Gastrocnemius medialis (tissue), 4 donors: ENCODE measurements around the gene TIPARP. TPM values are rescaled to one million over a fixed set of nuclear protein-coding genes. Genes with fewer than 3 reads are reported as not detected.
"Not testable (repeated sequence)": the region's sequence is repeated elsewhere in the genome, so short reads cannot be mapped to it uniquely, and the experiment has no call there.

ENCODE experiments used
- ATAC-seq, 2 donors: fragments of 150-250 bp; one replicate each; pipeline ENCODE4 v1.9.1; 2016
- DNase-seq, 2 donors: peaks; one replicate each; pipeline ENCODE4 v3.0.0-alpha.2; 2019
- H3K27ac ChIP-seq, 4 donors: fragments of 200-600 bp; sonication (generic); 1 replicate in 1 of 4; 2 replicates in 3 of 4; pipeline ENCODE4 v1.5.1; 2016 to 2018; ENCODE audit warnings: mild to moderate bottlenecking in 2 of 4, moderate library complexity in 1 of 4
- H3K27me3 ChIP-seq, 3 donors: fragments of 200-600 bp; sonication (generic) in 2 of 3; 1 replicate in 1 of 3; 2 replicates in 2 of 3; pipeline versions ENCODE4 v1.5.1 to v1.6.0; 2016 to 2019; ENCODE audit warnings: mild to moderate bottlenecking in 1 of 3, moderate library complexity in 1 of 3
- H3K36me3 ChIP-seq, 2 donors: fragments of 200-600 bp; sonication (generic) in 1 of 2; one replicate each; pipeline ENCODE4 v1.5.1; 2017 to 2018
- H3K4me1 ChIP-seq, 2 donors: fragments of 200-600 bp; sonication (generic) in 1 of 2; one replicate each; pipeline ENCODE4 v1.5.1; 2016 to 2017; ENCODE audit warnings: mild to moderate bottlenecking in 2 of 2
- H3K4me3 ChIP-seq, 4 donors: fragments of 200-600 bp; sonication (generic) in 3 of 4; 1 replicate in 1 of 4; 2 replicates in 3 of 4; pipeline ENCODE4 v1.5.1; 2016 to 2019; ENCODE audit warnings: mild to moderate bottlenecking in 2 of 4
- H3K9me3 ChIP-seq, 3 donors: fragments of 200-600 bp; sonication (generic) in 2 of 3; 1 replicate in 1 of 3; 2 replicates in 2 of 3; pipeline ENCODE4 v1.5.1; 2016 to 2019
- CTCF ChIP-seq, 5 experiments: fragments of 450-650 bp in 3 of 5; fragments of 200-600 bp in 2 of 5; sonication (generic) in 2 of 5; IDR thresholded peaks in 4 of 5; conservative IDR thresholded peaks in 1 of 5; 1 replicate in 4 of 5; 2 replicates in 1 of 5; pipeline ENCODE4 v1.5.1; 2016 to 2019; ENCODE audit warnings: antibody characterized with exemption in 5 of 5, mild to moderate bottlenecking in 3 of 5, moderate library complexity in 3 of 5
- POLR2A ChIP-seq, 2 donors: fragments of 450-650 bp; IDR thresholded peaks; one replicate each; pipeline ENCODE4 v1.6.1; 2017; ENCODE audit warnings: antibody characterized with exemption in 2 of 2, mild to moderate bottlenecking in 2 of 2, moderate library complexity in 2 of 2
- in situ Hi-C, 4 donors: fragments of 200-750 bp; cut with MboI; loops; one replicate each; pipeline versions ENCODE4 v1.15.0 to v1.8.0; 2017; ENCODE audit warnings: low sequenced_read_pairs in 4 of 4
- intact Hi-C: fragments of 100-400 bp; cut with DNase I; formaldehyde crosslinking; loops from one replicate; pipeline ENCODE4 v1.15.1; 2023; ENCODE audit warnings: low total_unique reads
- total RNA-seq, 4 donors: library from RNA; depleted of rRNA; stranded (reverse); fragments of >200 nt; gene quantifications; one replicate each; pipeline versions ENCODE4 v1.1.0 to v1.2.3, GENCODE V29; 2016

TIPARP gene
- total RNA-seq, 4 donors from 2014 or later, result 16.0 to 50.2 (median 31.7) TPM

- in situ Hi-C loops, result no loop called here
- Histone ChIP-seq H3K4me1 (peaks cover 13 to 22% of the 10 kb centered on the region in 2 donors), H3K27ac (no peak overlapping the region), H3K4me3 (no peak overlapping the region), H3K27me3 (no peaks in the 10 kb centered on the region), H3K9me3 (no peaks in the 10 kb centered on the region), H3K36me3 (no peaks in the 10 kb centered on the region)
- intact Hi-C loops, result no loop called here
- TF ChIP-seq CTCF (IDR thresholded peaks at IDR 0.05 in 4 of 5, conservative IDR thresholded peaks at IDR 0.05 in 1 of 5) (no peak), POLR2A (IDR thresholded peaks at IDR 0.05) (no peak)
- no peak for DNase-seq
- ATAC-seq, result no peak
These were observed 29.4 kb upstream of the TIPARP start for GRCh38 chr3:156644958-156645357.

- in situ Hi-C loops (no loop called here), intact Hi-C loops (no loop called here)
- ATAC-seq (no peak), DNase-seq (no peak)
- H3K27me3 ChIP-seq, result no peaks in the 10 kb centered on the region
- TF ChIP-seq CTCF (IDR thresholded peaks at IDR 0.05 in 4 of 5, conservative IDR thresholded peaks at IDR 0.05 in 1 of 5) (no peak), POLR2A (IDR thresholded peaks at IDR 0.05) (no peak)
- no peaks in the 10 kb centered on the region for H3K36me3 ChIP-seq
- no peak overlapping the region for H3K27ac ChIP-seq
- H3K9me3 ChIP-seq, result no peaks in the 10 kb centered on the region
- H3K4me1 ChIP-seq, result peaks cover 8 to 12% of the 10 kb centered on the region in 2 donors
- H3K4me3 ChIP-seq, result no peak overlapping the region
These were observed 27.4 kb upstream of the TIPARP start for GRCh38 chr3:156646958-156647357.

- Histone ChIP-seq H3K27me3 (no peaks in the 10 kb centered on the region), H3K27ac (no peak overlapping the region), H3K9me3 (no peaks in the 10 kb centered on the region), H3K4me3 (no peak overlapping the region), H3K36me3 (no peaks in the 10 kb centered on the region), H3K4me1 (peaks cover under 1 to 3% of the 10 kb centered on the region in 2 donors)
- TF ChIP-seq CTCF (IDR thresholded peaks at IDR 0.05 in 4 of 5, conservative IDR thresholded peaks at IDR 0.05 in 1 of 5) (no peak), POLR2A (IDR thresholded peaks at IDR 0.05) (no peak)
- DNase-seq (no peak), ATAC-seq (no peak)
- intact Hi-C loops (no loop called here), in situ Hi-C loops (no loop called here)
These were observed 26.3 kb upstream of the TIPARP start for GRCh38 chr3:156648086-156648485.

- no peak for DNase-seq
- in situ Hi-C loops, result no loop called here
- no peaks in the 10 kb centered on the region for H3K9me3 ChIP-seq
- no peaks in the 10 kb centered on the region for H3K4me1 ChIP-seq
- H3K27ac ChIP-seq, result no peak overlapping the region
- no peak overlapping the region for H3K4me3 ChIP-seq
- H3K27me3 ChIP-seq, result no peaks in the 10 kb centered on the region
- TF ChIP-seq CTCF (IDR thresholded peaks at IDR 0.05 in 4 of 5, conservative IDR thresholded peaks at IDR 0.05 in 1 of 5), result no peak
- no peak for TF ChIP-seq POLR2A (IDR thresholded peaks at IDR 0.05)
- no peak for ATAC-seq
- intact Hi-C loops, result no loop called here
- no peaks in the 10 kb centered on the region for H3K36me3 ChIP-seq
These were observed 24.7 kb upstream of the TIPARP start for GRCh38 chr3:156649681-156650080.

GRCh38 chr3:156652661-156653060 lies 21.7 kb upstream of the TIPARP start:
- in situ Hi-C loops, H3K36me3 ChIP-seq, H3K9me3 ChIP-seq, H3K4me1 ChIP-seq, ATAC-seq, DNase-seq, H3K27ac ChIP-seq, intact Hi-C loops, H3K4me3 ChIP-seq, H3K27me3 ChIP-seq: not testable (repeated sequence)
